Measurements from ENCODE around the gene HNRNPCL2.
"Not testable (repeated sequence)": the region's sequence is repeated elsewhere in the genome, so short reads cannot be mapped to it uniquely, and the experiment has no call there.

The HNRNPCL2 gene

GRCh38 chr1:13116754-13117153, at the start of gene HNRNPCL2:
Gene HNRNPCL2 (minus strand): TSS chr1:13116854. CDS start chr1:13116400, 454 bp downstream.
- H3K4me3 Mint-ChIP-seq, H3K4me1 Mint-ChIP-seq, H3K27ac Mint-ChIP-seq, H3K36me3 Mint-ChIP-seq, DNase-seq, CTCF ChIA-PET, H3K9me3 Mint-ChIP-seq, H3K27me3 Mint-ChIP-seq: not testable (repeated sequence)

GRCh38 chr1:13165531-13165930, 48.9 kb upstream of the HNRNPCL2 start, which contains the start of gene HNRNPCL4:
Gene HNRNPCL4 (minus strand): TSS chr1:13165631. CDS start chr1:13165467, 164 bp downstream.
- H3K27ac Mint-ChIP-seq, CTCF ChIA-PET, H3K4me1 Mint-ChIP-seq, H3K36me3 Mint-ChIP-seq, DNase-seq, H3K27me3 Mint-ChIP-seq, H3K9me3 Mint-ChIP-seq, H3K4me3 Mint-ChIP-seq: not testable (repeated sequence)

- CTCF ChIA-PET, H3K9me3 Mint-ChIP-seq, H3K36me3 Mint-ChIP-seq, H3K27ac Mint-ChIP-seq, DNase-seq, H3K4me3 Mint-ChIP-seq, H3K4me1 Mint-ChIP-seq, H3K27me3 Mint-ChIP-seq: not testable (repeated sequence)
Observed at GRCh38 chr1:13155909-13156308, 39.3 kb upstream of the HNRNPCL2 start, which contains the start of gene PRAMEF26. Gene PRAMEF26 (minus strand): TSS chr1:13156009. CDS start chr1:13153095, 2,914 bp downstream.

- H3K4me3 Mint-ChIP-seq, DNase-seq, CTCF ChIA-PET, H3K9me3 Mint-ChIP-seq, H3K27me3 Mint-ChIP-seq, H3K36me3 Mint-ChIP-seq, H3K27ac Mint-ChIP-seq, H3K4me1 Mint-ChIP-seq: not testable (repeated sequence)
Observed at GRCh38 chr1:13070474-13070873, 46.2 kb downstream of the HNRNPCL2 start, which contains the start of gene PRAMEF25. Gene PRAMEF25 (plus strand): TSS chr1:13070774. CDS start chr1:13073694, 2,920 bp downstream.
